ENCODE measurements around the gene NFATC3.

The NFATC3 gene

DNA sequence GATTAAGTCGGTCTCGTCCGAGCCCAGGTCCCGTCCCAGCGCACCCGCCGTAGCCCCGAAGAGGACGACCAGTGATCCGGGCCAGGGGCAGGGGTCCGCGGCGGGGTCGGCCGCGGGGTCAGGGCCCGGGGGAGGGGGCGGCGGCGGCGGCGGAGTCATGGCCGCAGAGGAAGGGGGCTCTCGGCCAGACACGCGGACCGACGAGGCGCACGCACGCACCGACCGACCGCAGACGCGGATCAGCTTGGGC lies 150.6 kb downstream of the NFATC3 start, which contains the start of gene ESRP2:
Gene ESRP2, minus strand, starts transcription at position 241 of the 250 bp plus-strand sequence. Its CDS starts 82 bp downstream, at position 159.
- H3K4me3 ChIP-seq (ENCODE audit: low read length): peak within 1 kb of the TSS; percentile 67
- TF ChIP-seq CTCF (conservative IDR thresholded peaks at IDR 0.05; ENCODE audit: low read length): no peak
- no peak for DNase-seq (ENCODE audit: low read depth)

DNA sequence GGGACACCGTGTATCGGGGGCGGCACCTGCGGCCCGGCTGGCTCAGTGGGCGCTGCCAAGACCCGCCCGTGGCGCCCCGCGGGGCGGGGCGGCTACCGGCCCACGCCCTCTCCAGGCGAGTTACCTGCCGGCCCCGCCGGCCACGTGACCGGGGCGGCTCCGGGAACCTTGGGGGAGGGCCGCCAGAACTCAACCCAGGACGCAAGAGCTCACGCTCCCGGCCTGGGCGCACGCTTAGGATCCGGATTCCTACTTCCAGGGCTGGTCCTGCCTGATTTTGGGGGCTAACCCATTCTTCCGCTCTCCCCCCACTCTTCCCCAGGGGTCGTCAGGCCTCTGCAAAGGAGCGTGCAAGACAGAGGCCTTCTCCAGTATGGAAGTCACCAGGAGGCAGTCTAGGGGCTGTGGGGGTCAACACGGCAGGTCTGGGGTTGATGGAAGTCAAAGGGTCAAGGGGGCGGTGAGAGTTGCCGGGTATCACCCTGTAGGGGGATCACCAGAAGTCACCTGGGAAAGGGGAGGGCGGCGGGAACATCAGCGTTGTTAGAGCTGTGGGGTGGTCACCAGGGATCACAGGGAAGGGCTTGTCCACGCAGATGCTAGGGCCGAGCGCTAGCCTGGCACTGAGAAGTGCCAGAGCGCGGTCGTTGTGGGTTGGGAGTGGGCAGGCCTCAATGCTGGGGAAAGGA lies 151.1 kb downstream of the NFATC3 start:
- no peak for DNase-seq (ENCODE audit: low read depth)

GRCh38 chr16:68236826-68237242 lies 151.7 kb downstream of the NFATC3 start:
- H3K4me3 ChIP-seq (ENCODE audit: low read length): peak overlapping the region; percentile 67

More for the DNA sequence above, 151.1 kb downstream of the NFATC3 start:
- H3K4me3 ChIP-seq (ENCODE audit: low read length): no peak overlapping the region; the same call in 1 of the 2 replicates
- no peak for TF ChIP-seq CTCF (conservative IDR thresholded peaks at IDR 0.05; ENCODE audit: low read length)

GRCh38 chr16:68237243-68238028 lies 152.3 kb downstream of the NFATC3 start:
- peak; percentile 97 for DNase-seq (ENCODE audit: low read depth)
- H3K4me3 ChIP-seq (ENCODE audit: low read length): peak overlapping the region; percentile 71

More at GRCh38 chr16:68236826-68237242, 151.7 kb downstream of the NFATC3 start:
- TF ChIP-seq CTCF (conservative IDR thresholded peaks at IDR 0.05; ENCODE audit: low read length): no peak
- DNase-seq (ENCODE audit: low read depth): no peak

GRCh38 chr16:68238029-68238345 lies 152.8 kb downstream of the NFATC3 start:
- no peak for TF ChIP-seq CTCF (conservative IDR thresholded peaks at IDR 0.05; ENCODE audit: low read length)
- peak overlapping the region; percentile 71 for H3K4me3 ChIP-seq (ENCODE audit: low read length)
- DNase-seq (ENCODE audit: low read depth): no peak

More at GRCh38 chr16:68237243-68238028, 152.3 kb downstream of the NFATC3 start:
- TF ChIP-seq CTCF (conservative IDR thresholded peaks at IDR 0.05; ENCODE audit: low read length): no peak

DNA sequence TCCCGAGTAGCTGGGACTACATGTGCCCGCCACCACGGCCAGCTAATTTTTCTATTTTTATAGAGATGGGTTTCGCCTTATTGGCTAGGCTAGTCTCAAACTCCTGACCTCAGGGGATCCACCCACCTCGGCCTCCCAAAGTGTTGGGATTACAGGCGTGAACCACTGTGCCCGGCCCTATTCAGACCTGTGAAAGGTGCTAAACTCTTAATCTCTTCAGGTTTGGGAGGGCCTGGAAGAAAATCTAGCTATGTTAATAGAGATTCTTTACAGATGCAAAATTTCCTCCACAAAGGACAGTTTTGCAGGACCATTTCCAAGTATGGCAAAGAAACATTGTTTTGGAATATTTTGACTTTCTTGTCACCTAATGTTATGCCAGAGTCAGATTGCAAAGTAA lies 156.9 kb downstream of the NFATC3 start:
- DNase-seq (ENCODE audit: low read depth): no peak
- H3K4me3 ChIP-seq (ENCODE audit: low read length): no peak overlapping the region
- TF ChIP-seq CTCF (conservative IDR thresholded peaks at IDR 0.05; ENCODE audit: low read length): no peak
